GM12873 (cell line): ENCODE data around the gene ADAMTS2.

Source experiments
- CTCF ChIP-seq: IDR thresholded peaks from 2 replicates; pipeline ENCODE4 v1.5.1; 2012; ENCODE audit warnings: low read depth, mild to moderate bottlenecking, moderate library complexity, low read length, control low read depth; ENCODE audit not compliant: insufficient read depth; ENCODE audit errors: missing control alignments

ADAMTS2 gene

GRCh38 chr5:179314606-179315355 is 30.5 kb downstream of the ADAMTS2 start:
- no peak for TF ChIP-seq CTCF

- no peak for TF ChIP-seq CTCF
Measured at GRCh38 chr5:179313849-179314521, 31.3 kb downstream of the ADAMTS2 start.

DNA sequence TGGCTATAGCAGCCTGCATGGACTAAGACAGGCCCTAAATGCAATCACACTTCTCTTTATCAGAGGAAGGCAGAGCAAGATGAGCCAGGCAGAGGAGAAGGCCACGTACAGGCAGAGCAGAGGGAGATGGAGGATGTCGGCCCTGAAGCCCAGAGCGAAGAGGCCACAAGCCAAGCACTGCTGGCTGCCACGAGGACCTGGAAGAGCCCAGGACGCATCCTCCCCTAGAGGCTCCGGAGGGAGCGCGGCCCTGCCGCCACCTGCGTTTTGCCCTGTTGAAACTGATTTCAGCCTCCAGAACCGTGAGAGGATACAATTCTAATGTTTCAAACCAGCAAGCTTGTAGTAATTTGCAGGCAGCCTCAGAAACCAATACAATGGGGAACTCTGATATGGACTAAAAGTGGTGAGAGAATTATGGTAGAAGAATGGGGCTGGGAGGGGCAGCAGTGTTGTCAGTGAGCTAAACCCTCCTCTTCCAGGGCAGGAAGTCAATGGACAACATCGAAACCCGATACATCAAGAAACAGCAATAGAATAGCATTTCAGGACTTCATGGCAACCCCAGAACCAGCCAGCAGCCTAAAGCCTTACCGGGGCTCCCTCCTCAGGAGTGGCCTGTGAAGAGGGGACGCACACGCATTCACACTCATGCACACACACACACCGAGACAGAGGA is 32.6 kb downstream of the ADAMTS2 start:
- no peak for TF ChIP-seq CTCF

DNA sequence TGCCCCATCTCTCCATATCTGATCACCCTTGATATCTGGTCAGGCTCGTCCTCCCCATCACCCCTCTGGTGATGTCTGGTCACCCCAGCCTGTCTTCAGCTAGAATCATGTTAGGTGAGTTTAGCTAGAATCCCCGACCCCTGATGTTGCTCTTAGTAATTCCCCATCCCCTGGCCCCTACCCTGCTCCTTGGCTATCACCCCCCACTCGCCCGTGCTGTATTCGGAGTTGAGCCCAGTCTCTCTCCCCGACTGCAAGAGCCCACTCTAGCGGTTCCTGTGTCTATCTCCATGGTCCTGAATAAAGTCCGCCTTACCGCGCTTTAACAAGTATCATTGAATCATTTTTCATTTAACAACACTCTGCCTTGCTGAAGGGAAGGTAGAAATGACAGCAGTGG is 33.7 kb downstream of the ADAMTS2 start:
- TF ChIP-seq CTCF = no peak

GRCh38 chr5:179311091-179311470 is 34.2 kb downstream of the ADAMTS2 start:
- TF ChIP-seq CTCF = no peak

GRCh38 chr5:179310439-179311090 is 34.7 kb downstream of the ADAMTS2 start:
- TF ChIP-seq CTCF = no peak
